Stimulated activated CD4-positive, alpha-beta T cell treated with anti-CD3 and anti-CD28 coated beads, Interleukin-12 subunit alpha, Interleukin-12 subunit beta, amount 100 ng/mL, for 24 hours (primary cell): ENCODE results near the gene CIAO3.
A peak's percentile ranks its signal among the peaks of the same experiment; 100 is the strongest.

Experiments used
- DNase-seq, 2 experiments: peaks; one replicate each; pipeline ENCODE4 v3.0.0-alpha.2; 2020; ENCODE audit warnings: low read depth in 2 of 2

Gene CIAO3

GRCh38 chr16:740764-741505, at the start of gene CIAO3:
TSS of gene CIAO3 (minus strand) at chr16:740997. CDS start at chr16:740985, 12 bp downstream.
- DNase-seq: peak; percentile 84 to 88

GRCh38 chr16:790086-790485, 49.3 kb upstream of the CIAO3 start:
- no peak for DNase-seq

GRCh38 chr16:789191-789850, 48.5 kb upstream of the CIAO3 start:
- DNase-seq: no peak

GRCh38 chr16:788399-789126, 47.8 kb upstream of the CIAO3 start, which contains the start of gene CHTF18:
TSS of gene CHTF18 (plus strand) at chr16:788620. CDS start at chr16:788685, 65 bp downstream.
- peak; percentile 90 to 92 for DNase-seq

GRCh38 chr16:787978-788398, 47.2 kb upstream of the CIAO3 start, which contains the start of gene RPUSD1:
TSS of gene RPUSD1 (minus strand) at chr16:788381. CDS start at chr16:787737, 644 bp downstream.
- no peak for DNase-seq

GRCh38 chr16:787321-787966, 46.6 kb upstream of the CIAO3 start:
- no peak for DNase-seq

- DNase-seq: peak; percentile 58 to 73
Observed at GRCh38 chr16:785563-786535, 45.1 kb upstream of the CIAO3 start.

- DNase-seq: no peak
Observed at GRCh38 chr16:784431-784830, 43.6 kb upstream of the CIAO3 start.

GRCh38 chr16:783404-784161, 42.8 kb upstream of the CIAO3 start:
- peak in 1 of 2 experiments; percentile 15 for DNase-seq

- DNase-seq: no peak
Observed at GRCh38 chr16:782766-783403, 42.1 kb upstream of the CIAO3 start.

- DNase-seq: no peak
Observed at GRCh38 chr16:782258-782657, 41.5 kb upstream of the CIAO3 start.

GRCh38 chr16:781346-782010, 40.7 kb upstream of the CIAO3 start:
- no peak for DNase-seq

GRCh38 chr16:780296-780695, 39.5 kb upstream of the CIAO3 start:
- DNase-seq: no peak

- no peak for DNase-seq
Observed at GRCh38 chr16:779561-779960, 38.8 kb upstream of the CIAO3 start.

GRCh38 chr16:778909-779527, 38.2 kb upstream of the CIAO3 start:
- no peak for DNase-seq

- DNase-seq: no peak
Observed at GRCh38 chr16:778447-778846, 37.6 kb upstream of the CIAO3 start.

GRCh38 chr16:777826-778225, 37.0 kb upstream of the CIAO3 start:
- DNase-seq: no peak

GRCh38 chr16:776824-777223, 36.0 kb upstream of the CIAO3 start:
- no peak for DNase-seq
